GM21390 (cell line): ENCODE data around the gene CDH7.

Experiments used
- ATAC-seq: cut with Tn5 transposase; IDR thresholded peaks from one replicate; pipeline ENCODE4 v1.9.1; 2021; ENCODE audit not compliant: unreplicated experiment

The CDH7 gene

DNA sequence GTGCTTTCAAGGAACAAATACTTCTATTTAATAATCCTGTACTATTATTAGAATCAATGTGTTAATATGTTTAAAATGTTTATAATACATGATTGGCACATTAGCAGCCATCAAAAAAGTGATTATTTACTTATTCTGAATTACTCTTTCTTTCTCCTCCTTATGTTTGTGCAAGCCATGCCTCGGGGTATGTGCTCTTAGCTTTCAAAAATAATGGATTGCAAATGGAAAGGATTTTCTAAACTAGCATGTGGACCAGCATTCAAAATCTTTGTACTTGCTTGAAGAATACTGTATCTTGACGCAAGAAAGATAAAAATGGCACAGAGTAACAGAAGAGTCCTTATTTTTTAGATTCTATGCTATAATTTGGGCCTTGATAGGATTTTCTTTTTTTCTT, 156.5 kb downstream of the CDH7 start:
- no peak for ATAC-seq

DNA sequence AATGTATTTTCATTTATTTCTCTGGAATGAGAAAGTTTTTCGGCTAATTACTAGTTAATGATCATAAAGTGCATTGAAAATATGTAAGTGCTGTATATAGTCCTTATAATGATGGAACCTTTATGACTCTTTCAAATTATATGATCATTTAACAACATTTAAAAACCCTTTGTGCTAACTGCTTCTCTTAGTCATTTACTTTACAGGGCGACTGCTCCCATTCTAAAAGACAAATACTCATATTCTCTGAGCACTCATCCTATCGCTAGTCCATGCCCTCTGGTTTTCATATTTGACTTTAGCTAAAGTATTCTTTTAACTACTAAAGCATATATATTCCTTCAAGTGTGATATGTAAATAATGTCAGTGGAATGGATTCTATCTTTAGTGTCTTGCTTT, 168.2 kb downstream of the CDH7 start:
- no peak for ATAC-seq

DNA sequence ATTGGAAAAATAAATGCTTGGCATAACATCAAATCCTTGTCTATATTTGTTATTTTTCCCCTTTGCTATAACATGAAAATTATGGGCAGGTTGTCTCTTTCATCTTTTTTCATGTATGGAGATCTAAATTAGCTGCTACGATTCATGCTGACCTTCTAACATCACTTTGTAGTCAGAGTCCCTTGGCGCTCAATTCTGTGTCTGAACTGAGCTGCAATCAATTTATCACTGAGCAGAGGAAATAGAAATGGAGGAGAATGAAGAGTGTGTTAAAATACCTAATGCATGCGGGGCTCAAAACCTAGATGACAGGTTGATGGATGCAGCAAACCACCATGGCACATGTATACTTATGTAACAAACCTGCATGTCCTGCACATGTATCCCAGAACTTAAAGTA, 168.9 kb downstream of the CDH7 start:
- ATAC-seq = no peak

DNA sequence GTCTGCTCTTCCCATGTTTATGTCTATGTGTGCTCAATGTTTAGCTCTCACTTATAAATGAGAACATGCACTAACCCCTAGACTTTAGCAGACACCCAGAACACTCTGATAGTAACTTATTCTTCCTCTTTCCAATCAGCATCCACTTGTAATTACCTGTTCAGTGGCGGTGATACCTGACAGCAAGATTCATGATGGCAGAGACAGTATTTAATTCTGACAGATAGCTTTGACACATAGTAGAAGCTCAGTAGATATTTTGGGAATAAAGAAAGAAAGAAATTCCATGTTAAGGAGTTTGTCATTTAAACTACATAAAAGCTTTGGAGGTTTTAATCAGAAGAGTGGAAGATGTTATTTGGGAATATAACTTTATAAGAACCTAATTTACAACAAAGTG, 171.3 kb downstream of the CDH7 start:
- no peak for ATAC-seq

DNA sequence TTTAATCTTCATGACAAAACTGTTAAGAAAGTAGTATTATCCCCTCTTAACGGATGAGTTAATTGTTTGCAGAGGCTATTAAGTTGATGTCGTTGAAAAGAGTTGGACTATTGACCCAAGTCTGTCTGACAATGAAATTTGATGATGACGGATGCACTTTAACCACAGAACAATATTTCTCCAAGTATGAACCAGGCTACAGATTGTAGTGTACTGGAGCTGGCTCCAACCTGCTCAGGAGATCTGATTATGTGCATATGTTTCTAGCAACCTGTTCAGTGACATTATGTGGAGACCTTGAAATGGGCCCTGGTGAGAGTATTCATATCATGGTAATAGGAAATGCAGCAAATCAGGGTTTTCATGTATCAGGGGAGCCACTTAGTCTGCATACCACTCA, 174.1 kb downstream of the CDH7 start:
- no peak for ATAC-seq

DNA sequence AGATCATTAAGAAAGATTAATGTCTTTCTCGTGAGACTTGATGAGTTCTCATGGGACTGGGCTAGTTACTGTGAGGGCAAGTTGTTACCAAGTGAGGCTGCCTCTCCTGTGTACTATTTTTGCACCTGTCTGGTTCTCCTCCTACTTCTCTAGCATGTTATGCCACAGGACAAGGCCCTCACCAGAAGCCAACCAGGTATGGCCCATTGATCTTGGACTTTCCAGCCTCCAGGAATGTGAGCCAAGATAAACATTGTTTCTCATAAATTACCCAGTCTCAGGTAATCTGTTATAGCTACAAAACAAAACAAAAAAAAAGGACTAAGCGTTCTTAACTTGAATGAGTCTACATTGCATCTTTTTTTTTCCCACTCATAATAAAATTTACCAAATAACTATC, 184.1 kb downstream of the CDH7 start:
- no peak for ATAC-seq

DNA sequence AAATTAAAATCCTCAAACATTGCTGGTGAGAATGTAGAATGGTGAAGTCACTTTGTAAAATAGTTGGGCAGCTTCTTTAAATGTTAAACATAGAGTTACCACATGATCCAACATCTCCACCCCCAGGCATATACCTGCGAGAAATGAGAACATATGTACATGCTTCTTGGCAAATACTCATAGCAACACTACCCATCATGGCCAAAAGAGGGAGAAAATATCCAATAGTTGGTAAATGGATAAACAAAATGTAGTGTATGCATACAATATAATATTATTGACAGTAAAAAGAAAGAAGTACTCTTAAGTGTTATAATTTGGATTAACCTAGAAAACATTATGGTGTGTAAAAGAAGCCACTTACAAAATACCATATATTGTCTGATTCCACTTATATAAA, 185.9 kb downstream of the CDH7 start:
- ATAC-seq = no peak

DNA sequence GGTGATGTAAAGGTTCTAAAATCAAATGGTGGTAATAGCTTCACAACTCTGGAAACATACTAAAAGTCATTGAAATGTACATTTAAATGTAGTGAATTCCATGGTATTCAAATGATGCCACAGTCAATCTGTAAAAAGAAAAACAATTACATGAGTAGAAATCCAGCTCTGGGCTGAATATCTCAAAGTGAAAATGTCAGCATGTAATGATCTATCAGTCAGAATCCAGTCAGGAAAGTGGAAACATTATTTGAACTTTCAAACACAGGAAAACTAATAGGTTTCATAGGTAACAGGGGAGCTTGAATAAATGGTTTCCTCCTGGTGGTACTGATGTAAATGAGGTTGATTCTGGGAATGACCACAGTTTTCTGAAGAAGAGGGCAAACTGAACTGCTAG, 186.4 kb downstream of the CDH7 start:
- no peak for ATAC-seq

DNA sequence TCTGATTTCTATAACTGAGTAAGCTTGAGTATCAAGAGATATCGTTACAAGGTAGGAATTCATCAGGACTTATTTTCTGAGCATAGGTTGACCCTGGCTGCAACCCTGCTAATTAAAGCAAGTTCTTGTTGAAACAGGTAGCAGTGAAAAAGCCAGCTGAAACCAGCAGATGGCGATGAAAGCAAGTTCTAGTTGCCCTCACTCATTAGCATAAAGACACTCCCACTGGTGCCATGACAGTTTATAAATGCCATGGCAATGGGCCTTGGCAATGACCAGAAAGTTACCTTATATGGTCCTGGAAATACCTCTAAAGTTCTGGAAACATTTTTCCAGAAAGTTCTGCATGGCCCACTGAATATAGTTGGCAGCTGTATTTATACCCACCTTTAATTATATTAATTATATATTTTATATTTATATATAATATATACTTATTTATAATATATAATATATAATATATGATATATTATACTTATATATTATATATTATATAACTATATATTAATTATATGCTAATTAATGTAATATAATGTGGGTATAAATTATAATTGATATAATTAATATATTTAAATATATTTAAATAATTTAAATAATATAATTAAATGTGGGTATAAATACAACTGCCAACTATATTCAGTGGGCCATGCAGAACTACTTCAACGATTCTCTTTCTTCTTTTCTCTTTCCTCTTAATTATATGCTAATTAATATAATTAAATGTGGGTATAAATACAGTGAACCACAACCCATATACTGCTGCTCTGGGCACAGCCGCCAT, 188.0 kb downstream of the CDH7 start:
- peak; percentile 74 for ATAC-seq
